Stimulated activated CD4-positive, alpha-beta T cell treated with anti-CD3 and anti-CD28 coated beads, Interleukin-12 subunit alpha, Interleukin-12 subunit beta, amount 100 ng/mL, for 4 hours (primary cell): ENCODE data around the gene PRPSAP1.
"Not testable (repeated sequence)": the region's sequence is repeated elsewhere in the genome, so short reads cannot be mapped to it uniquely, and the experiment has no call there.

ENCODE experiments used
- DNase-seq: peaks from one replicate; pipeline ENCODE4 v3.0.0-alpha.2; 2020

Gene PRPSAP1

DNA sequence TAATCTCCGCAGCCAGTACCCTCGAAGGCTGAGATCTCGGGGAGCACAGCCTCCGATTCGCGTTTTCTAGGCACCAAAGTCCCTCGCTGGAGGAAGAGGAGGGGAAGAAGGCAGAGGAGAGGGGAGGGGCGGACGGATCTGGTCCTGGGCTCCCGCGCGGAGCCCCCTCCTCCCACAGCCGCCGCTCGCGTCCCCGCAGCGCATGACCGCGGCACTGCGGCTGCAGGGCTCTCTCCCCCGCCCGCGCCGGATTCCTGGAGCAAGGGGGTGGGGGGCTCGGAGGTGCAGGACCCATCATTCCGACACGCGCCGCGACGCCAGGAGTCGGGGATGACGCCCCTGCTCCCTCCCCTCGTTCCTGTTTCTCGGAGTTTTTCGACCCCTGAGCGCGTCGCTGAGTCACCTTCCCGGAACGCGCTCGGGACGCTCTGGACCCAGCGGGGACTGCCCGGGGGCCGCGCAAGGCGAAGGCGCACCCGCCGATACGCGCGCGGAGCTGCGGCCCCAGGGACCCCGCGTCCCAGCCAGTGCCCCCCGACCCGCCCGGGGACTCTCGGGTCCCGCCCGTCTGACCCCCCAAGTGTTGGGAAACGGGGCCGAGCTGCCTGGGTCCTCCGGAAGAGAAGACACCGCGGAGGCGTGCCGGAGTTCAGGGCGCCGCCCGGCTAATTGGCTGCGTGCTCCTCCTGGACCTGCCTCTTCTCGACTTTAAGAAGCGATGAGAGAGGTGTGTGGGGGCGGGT, 29.3 kb upstream of the PRPSAP1 start:
- DNase-seq, result peak; percentile 61

DNA sequence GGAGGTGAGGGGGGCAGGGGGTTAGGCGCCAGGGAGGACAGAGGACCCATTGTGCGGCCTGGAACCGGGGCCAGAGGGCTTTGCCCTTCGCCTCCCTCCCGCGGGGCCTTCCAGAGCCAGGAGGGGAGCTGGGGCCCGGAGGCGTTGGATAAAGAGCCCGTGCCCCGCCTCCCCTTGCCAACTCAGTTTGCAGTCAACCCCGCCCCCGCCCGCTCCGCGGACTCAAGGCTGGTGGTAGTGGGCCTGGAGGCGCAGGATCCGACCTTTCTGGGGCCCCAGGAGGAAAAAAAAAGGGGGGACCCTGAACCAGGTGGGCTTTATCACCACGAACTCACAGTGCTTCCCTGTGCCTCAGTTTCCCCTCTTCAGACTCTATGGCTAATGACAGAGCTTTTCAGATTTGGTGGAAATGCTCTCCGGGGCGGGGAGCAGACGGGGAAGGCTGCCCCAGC, 28.7 kb upstream of the PRPSAP1 start:
- DNase-seq, result peak; percentile 35

DNA sequence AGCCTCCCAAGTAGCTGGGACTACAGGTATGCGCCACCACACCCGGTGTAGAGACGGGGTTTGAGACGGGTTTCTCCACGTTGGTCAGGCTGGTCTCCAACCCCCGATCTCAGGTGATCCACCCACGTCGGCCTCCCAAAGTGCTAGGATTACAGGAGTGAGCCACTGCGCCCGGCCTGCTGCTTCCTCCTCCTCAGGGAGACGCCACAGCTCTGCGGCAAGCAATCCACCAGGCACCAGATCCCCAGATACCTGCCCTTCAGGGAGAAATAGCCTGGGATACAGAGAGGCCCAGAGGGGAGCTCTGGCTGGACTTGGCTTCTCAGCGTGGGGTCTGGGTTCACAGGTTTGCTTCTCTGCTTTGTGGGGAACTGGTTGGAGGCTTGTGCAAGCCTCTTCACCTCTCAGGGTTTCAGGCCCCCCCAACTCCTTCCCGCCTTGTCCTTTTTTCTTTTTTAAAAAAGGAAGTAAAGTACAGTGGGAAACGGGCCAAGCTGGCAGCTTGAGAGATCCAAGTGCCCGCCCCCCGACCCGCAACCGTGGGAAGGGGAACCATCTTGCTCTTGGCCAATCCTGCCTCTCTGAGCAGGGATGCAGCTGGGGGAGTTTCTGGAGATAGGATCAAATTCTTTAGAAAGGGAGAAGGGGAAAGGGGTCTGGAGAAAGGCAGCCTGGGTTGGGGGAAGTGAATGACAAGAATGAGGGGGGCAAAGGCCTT, 28.1 kb upstream of the PRPSAP1 start:
- no peak for DNase-seq

DNA sequence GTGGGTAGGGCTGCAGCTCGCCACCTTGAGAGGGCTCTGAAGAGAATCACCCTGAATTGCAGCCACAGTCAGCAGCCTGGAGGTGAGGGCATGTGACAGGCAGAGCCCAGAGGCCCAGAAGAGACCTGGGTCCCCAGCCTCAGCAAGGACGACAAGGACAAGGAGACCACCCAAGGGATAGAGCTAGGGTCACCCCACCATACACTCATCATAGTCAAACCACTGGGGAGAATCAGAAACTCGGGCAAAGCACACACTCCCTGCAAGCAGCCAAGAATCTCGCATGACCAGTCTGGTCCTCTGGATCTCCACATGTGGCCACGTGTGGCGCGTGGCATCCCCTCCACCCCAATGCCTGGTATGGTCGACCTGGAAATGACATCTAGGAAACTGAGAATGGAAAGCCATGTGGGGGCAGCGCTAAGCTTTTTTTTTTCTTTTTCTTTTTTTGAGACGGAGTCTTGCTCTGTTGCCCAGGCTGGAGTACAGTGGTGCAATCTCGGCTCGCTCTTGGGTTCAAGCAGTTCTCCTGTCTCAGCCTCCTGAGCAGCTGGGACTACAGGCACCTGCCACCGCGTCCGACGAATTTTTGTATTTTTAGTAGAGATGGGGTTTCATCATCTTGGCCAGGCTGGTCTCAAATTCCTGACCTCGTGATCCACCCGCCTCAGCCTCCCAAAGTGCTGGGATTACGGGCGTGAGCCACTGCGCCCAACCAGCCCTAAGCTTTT, 26.1 kb upstream of the PRPSAP1 start:
- no peak for DNase-seq

DNA sequence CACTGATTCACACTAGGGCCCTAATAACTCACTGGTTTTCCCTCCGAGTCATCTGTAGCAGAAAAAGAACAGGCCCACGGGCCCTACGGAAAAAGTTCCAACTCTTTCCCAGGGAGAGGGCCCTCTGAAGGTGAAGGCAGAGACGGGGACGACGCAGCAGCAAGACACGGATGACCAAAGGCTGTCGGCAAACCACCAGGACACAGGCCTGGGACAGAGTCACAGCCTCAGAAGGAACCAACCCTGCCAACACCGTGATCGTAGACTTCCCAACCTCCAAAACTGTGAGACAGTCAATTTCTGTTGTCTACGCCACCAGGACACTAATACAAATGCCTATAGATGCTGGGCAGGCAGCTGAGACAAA, 25.5 kb upstream of the PRPSAP1 start:
- no peak for DNase-seq

DNA sequence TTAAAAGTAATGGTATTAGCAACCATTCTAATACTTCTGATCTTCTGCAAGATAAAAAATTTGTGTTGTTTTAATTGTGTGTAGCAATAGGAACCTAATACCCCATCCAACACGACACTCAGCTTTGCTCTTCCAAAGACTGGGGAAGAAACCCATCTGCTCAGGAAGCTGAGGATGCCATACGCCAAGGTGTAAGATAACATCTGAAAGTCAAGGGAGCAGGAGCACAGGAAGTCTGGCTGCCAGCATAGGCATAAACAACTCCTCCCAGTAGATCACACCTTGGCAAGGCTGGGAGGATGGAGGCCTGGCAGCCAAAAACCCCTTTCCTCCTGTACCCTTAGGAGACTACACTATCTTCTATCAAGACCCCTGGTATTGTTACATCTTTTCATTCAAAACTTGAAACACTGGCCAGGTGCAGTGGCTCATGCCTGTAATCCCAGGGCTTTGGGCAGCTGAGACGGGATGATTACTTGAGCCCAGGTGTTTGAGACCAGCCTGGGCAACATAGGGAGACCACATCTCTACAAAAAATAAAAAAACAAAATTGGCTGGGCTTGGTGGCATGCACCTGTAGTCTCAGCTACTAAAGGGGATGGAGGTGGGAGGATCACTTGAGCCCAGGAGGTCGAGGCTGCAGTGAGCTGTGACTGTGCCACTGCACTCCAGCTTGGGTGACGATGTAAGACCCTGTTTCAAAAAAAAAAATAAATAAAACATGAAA, 25.0 kb upstream of the PRPSAP1 start:
- no peak for DNase-seq

DNA sequence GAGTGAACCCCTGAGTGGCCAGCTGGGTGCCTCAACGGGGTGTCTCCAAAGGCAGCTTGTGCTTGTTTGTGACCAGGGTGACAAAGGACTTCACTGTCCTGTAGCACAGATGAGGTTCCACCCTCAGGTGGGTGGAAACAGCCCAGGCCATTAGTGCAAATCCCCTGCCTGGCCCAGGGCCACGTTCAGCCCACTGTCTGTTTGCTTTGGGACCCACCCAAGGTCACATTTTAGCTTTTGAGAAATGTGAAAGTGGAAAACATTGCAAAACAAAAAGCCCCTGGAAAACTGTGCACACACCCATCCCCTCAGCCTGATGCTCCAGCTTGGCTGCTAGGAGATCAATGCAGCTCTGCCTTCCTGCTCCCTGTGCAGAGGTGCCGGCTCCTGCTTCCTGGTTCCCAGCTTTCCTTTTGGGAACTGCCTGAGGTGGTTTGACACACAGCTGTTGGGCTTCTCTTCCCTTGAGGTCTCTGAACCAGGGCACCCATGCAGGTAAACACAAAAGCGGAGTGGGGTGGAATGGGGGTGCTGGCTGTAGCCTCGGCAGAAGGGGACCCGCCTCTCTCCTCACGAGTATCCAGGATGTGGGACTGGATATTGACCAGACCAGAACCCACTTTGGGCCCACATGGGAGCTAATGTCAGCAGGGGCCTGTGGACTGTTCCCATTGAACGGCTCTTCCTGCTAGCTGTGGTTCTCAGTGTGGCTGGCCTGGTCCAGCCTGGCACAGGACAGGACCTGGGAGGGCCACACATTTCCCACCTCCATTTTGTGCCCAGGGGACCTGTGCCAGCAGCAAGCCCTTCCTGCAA, 22.8 kb upstream of the PRPSAP1 start:
- DNase-seq, result no peak

DNA sequence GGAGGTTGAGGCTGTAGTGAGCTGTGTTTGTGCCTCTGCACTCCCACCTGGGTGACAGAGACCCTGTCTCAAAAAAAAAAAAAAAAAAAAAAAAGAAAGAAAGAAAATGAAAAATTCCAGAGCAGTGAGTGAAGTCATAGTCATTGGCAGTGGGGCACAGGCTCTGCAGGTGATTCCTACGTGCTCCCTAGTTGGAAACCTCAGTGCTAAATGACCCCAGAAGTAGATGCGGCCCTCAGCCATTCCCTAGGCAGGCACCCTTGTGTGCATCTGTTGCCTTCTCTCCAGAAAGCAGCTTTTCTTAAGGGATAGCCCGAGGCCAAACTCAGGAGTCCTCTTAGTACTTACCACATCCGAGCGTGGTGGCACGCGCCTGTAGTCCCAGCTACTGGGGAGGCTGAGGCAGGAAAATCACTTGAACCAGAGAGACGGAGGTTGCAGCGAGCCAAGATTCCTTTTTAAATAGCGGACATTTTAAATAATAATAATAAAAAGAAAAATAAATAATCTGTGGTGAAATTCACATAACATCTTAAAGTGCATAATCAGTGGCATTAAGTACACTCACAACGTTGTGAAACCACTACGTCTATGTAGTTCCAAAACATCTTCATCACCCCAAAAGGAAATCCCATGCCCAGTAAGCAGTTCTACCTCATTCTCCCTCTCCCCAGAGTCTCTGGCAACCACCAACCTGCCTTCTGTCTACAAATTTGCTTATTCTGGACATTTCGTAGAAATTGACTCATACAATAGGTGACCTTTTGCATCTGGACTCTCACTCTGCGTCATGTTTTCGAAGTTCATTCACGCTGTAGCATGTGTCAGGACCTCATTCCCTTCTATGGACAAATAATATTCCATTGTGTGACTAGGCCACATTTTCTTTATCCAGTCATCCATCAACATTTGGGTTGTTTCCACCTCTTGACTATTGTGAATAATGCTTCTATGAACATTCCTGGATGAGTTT, 18.2 kb upstream of the PRPSAP1 start:
- DNase-seq, result no peak

DNA sequence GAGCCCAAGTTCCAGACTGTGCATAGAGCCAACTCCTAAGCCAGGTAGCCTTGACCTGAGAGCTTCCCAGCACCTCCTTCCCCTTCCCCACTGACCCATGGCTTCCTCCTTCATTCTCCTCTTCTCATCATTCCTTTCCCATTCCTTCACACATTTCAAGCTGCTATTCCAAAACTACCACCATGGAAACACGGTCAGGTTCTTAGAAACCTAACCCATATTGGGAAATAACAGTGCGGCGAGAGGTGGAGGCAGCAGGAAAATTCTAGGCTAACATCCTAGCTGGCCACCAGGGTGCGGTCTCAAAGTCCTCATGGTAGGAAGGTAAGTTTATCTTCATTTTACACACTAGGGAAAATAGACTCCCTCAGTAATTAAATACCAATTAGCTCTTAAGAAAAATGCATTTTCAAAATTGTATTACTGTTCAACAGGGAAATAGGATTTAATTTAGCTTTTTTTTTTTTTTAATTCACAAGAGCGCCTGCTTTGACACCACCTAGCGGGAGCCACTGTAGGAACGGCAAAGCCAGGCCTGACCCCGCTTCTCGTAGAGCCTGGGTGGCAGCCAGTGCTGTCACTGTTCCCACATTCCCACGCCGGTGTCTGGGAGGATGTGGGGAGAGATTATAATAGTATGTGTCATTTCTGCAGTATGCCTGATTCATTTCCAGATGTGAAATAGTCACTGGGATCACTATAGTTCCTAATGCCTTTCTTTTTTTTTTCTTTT, 16.7 kb upstream of the PRPSAP1 start:
- no peak for DNase-seq

DNA sequence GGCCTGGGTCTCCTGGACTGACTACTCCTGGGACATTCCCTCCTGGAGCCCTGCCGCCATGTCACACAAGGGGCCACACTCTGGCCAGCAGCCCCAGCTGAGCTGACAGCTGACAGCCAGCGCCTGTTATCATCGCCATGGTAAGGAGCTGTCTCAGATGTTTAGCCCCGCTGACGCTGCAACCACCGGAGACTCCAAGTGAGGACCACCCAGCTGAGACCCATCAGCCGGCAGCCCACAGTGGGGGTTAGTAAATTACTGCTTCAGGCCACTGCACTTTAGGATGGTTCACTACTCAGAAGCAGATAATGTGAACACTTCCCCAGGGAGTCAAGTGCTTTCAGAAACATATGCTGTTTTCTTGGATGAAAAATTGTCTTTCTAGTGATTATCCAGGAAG, 16.1 kb upstream of the PRPSAP1 start:
- DNase-seq, result no peak

DNA sequence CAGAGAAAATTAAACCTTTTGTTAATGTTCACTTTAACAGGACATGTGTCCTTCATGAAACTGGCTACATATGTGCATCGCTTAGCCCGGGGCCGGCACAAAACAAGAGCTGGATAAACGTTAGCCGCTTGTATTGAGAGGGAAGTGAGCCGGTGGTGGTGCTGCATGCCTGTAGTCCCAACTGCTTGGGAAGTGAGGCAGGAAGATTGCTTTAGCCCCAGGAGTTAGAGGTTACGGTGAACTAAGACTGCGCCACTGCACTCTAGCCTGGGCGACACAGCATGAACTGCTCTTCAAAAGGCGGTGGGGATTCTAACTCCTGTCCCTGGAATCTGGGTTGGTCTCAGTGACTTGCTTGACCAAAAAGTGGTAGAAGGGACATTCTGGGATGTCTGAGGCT, 15.7 kb upstream of the PRPSAP1 start:
- no peak for DNase-seq

DNA sequence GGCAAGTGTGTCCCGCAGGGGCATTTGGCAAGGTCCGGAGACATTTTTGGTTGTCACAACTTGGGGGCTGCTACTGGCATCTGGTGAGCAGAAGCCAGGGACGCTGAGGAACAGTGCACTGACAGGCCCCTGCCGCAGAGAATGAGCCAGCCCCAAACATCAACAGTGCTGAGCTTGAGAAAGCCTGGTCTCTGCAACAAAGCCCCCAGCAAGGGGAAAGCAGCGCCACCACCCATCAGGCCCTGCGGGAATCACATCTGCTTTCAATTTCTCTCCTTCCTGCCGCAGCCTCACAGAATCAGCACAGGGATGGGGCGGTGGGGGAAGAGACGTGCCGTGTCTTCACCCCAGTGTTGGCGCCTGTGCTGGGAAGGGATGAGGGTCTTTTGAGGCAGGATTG, 14.8 kb upstream of the PRPSAP1 start:
- DNase-seq, result no peak

DNA sequence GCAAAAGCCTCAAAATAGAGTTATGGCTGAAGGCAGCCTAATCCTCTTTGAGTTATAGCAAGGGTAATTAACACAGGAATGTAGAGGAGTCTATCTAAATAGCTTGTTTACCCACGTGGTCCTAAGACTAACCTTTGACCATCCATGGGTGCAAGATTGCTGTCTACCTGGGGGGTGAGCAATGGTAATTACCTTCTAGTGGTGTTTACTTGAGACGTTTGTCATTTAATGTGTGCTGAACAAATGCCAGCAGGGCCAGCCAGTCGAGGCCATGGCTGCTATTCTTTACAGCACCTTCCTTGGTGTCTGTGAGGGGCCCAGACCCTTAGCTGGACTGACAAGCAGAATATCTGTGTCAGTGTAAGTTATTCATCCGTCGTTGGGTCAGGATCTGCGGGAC, 13.9 kb upstream of the PRPSAP1 start:
- no peak for DNase-seq

DNA sequence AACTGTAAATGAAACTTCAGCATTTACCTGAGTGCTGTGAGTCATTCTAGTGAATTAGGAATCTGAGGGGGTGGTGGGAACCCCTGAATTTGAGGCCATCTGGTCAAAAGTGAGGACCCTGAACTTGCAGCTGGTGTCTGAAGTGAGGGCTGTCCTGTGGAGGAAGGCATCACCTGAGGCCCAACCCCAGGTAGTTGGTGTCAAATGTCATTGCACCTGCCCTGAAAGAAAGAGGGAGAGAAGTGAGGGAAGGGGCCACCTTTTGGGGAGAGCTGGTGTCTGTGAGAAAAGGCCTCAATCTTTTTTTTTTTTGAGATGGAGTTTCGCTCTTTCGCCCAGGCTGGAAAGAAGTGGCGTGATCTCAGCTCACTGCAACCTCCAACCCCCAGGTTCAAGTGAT, 12.5 kb upstream of the PRPSAP1 start:
- DNase-seq, result no peak

DNA sequence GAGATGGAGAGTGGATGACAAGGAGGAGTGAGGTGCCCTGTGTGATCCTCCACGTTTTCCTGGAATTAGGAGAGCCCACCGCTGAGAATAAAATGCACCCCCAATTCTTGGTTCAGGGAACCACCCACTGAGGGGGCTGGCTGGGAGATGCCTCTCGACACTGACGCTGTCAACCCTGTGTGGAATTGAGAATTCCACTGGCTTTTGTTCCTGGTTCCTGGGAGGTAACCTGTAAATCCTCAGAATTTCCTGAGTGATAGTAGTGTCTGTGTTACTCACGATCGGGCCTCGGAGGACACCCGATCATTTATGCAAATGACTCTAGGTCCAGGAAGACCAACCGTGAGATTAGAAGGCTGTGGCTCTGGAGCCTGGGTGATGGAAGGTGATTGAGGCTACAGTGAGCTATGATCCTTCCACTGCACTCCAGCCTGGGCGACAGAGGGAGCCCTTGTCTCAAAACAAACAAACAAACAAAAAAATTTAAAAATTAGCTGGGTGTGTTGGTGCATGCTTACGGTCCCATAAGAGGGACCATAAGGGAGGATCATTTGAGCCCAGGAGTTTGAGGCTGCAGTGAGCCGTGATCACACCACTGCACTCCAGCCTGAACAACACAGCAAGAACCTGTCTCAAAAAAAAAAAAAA, 11.7 kb upstream of the PRPSAP1 start:
- no peak for DNase-seq

DNA sequence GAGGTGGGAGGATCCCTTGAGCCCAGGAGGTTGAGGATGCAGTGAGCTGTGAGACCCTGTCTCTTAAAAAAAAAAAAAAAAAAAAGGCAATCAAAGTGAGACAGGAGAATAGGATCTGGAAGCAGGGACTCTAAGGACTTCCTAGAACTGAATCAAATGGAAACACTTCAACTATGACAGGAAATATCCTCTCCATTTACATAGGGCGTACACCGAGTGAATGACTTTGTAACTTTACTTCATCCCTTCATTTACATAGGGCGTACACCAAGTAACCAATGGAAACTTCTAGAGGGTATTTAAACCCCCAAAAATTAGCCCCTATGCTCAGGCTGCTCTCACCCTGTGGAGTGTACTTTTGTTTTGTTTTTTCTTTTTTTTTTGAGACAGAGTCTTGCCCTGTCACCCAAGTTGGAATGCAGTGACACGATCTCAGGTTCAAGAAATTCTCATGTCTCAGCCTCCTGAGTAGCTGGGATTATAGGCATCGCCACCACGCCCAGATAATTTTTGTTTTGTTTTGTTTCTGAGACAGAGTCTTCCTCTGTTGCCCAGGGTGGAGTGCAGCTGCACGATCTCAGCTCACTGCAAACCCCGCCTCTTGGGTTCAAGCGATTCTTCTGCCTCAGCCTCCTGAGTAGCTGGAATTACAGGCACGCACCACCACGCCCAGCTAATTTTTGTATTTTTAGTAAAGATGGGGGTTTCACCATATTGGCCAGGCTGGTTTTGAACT, 9.6 kb upstream of the PRPSAP1 start:
- no peak for DNase-seq

DNA sequence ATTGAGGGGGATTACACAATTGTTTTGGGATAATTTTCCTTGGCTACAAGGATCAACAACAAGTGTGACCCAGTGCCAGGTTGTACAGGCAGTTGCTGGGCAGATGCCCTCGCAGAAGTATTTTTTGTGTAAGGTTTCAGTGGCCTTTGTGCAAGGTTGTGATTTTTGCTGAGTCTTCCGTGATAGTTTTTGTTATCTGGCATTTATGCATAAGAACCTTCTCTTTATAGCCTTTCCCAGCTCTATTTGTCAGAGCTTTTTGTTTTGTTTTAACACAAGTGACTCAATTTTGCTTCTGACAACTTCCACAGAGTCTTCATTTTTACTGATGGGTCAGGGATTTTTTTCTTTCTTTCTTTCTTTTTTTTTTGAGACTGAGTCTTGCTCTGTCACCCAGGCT, 6.7 kb upstream of the PRPSAP1 start:
- DNase-seq, result no peak

DNA sequence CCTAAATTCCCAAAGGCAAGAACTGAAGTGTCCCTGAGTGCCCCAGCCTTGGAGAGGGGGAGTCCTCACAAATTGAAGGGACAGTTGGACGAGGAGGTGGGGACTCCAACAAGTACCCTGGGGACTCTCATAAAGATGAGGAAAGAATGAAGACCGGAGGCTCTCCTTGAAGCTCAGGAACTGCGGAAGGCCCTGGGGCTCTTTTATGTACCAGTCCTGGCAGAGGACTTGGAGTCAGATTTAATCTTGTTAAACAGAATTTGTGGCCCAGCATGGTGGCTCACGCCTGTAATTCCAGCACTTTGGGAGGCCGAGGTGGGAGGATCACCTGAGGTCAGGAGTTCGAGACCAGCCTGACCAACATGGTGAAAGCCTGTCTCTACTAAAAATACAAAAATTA, 6.1 kb upstream of the PRPSAP1 start:
- DNase-seq, result not testable (repeated sequence)

DNA sequence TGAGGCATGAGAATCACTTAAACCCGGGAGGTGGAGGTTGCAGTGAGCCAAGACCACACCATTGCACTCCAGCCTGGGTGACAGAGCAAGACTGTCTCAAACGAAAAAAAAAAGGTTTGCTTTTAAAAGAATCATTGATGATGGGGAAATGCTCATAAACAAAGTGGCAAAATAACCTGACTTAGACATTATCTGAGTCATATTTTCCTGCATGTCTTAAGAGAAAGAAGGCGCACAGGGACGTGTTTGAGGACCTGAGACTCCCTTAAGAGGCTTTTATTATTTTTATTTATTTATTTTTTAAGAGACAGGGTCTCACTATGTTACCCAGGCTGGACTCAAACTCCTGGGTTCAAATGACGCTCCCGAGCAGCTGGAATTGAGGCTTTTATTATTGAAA, 5.7 kb upstream of the PRPSAP1 start:
- no peak for DNase-seq
